Stimulated activated CD4-positive, alpha-beta T cell treated with anti-CD3 and anti-CD28 coated beads, Interleukin-2, amount 100 ng/mL, for 48 hours (primary cell): ENCODE results near the gene ADARB2.

ENCODE experiments used
- DNase-seq, 2 donors: peaks; one replicate each; pipeline ENCODE4 v3.0.0-alpha.2; 2020

ADARB2 gene

DNA sequence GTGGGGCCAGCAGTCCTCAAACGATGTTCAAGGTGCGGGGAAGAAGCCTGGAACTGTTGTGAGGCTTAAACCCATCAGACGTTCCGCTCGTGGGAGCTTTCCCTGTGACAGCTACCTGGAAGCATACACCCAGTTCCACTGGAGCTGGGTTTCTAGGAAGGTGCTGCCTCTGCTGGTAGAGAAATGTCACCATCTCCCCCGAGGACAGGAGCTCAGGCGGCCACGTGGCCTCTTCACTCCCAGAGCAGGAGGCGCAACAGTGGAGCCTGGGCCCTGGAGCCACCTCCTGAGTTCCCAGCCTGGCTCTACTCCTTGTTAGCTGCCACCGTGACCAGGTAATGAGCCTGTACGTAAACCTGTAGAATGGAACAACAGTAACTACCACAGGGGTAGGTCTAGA is 156.1 kb downstream of the ADARB2 start:
- no peak for DNase-seq

DNA sequence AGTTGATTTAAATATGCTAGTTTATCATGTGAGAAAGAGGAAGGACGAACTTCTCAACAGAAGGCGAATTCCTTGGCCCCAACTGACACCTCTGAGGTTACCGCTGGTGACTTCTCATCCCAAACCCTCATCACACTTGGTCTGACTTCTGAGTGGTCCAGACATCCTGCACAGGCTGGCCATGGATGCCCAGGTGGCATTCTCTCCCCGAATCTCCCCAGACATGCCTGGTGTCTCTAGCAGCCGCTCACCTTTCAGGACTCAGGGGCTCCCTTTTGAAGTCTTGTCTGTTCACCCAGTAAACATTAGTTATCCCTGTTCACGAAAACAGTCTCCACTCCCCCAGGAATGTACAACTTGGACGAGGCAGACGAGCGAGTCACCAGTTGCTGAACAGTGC is 157.7 kb downstream of the ADARB2 start:
- no peak for DNase-seq

DNA sequence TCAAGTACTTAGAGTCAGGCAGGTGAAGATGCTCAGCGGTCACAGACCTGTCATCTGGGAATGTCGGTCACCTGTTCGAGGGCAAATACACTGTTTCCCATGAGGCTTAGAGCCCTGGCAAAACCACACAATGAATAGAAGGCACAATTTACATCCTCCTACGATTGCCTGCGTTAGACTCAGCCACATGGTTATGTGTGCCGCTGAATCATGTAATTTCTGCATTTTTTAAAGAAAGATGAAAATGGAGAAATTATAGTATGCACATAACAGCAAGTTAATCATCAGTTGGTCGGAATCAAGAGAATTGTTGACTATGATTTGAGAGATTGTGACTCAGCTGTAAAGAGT is 158.2 kb downstream of the ADARB2 start:
- no peak for DNase-seq

DNA sequence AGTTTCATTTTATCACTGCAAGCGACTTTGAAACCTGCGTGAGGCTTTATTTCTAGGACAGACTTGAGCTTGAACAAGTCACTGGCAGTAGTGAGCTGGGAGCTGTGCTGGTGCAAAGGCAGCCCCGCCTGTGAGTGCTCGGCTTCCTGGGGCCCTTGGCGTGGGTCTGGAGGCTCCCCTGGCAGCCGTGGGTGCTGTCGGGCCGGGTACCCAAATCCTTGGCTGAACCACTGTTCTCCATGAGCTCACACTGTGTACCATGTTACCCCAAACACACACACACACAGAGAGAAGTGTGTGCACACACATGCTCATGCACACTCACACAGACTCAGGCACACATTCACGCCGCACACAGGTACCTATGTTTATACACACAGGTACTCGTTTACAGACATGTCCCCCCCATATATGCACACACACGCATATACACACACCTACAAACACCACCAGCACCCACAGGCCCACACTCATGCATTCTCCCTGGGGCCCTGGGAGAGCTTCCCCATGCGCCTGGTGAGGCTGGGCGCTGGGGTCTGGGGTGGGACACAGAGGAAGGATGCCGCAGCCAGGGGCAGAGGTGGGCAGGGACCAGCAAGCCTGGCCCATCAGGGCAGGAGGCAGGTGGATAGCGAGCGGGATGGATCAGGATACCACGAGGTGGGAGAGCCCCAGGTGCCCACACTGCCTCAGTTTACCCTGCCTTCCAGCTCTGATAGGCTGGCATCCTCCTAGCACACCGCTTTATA is 158.8 kb downstream of the ADARB2 start:
- no peak for DNase-seq

DNA sequence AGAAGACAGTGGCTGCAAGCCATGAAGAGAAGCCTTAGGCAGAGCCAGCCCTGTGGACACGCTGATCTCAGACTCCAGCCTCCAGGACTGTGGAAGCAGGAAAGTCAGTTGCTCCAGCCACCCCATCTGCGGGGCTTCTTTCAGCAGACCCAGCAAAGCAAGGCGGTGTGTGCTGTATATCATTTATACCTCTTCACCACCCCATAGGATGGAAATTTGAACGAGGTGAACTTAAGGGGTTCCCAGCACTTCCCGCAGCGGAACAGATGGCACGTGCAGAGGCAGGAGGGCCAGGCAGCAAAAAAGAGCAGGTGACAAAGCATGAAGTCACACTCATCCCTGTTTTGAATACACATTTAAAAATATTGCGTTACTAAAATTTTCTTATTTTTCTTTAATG is 159.4 kb downstream of the ADARB2 start:
- no peak for DNase-seq

DNA sequence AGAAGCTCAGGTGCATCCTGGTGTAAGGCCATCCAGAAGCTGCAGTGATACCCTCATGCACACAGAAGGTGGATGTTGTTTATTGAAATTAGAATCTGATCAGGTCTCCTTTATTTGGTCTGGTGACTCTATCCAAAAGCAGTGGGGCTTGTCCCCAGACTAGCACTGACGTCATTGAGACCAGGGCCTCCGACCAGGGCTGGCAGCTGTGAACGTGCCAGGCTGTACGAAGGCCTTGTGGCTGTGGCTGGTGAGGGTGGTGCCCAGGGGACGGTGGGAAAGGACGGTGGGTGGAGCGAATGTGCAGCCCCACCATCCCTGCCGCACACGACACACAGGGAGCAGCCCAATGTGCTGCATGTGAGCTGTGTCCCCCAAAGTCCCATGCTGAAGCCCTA is 160.0 kb downstream of the ADARB2 start:
- DNase-seq, result no peak

DNA sequence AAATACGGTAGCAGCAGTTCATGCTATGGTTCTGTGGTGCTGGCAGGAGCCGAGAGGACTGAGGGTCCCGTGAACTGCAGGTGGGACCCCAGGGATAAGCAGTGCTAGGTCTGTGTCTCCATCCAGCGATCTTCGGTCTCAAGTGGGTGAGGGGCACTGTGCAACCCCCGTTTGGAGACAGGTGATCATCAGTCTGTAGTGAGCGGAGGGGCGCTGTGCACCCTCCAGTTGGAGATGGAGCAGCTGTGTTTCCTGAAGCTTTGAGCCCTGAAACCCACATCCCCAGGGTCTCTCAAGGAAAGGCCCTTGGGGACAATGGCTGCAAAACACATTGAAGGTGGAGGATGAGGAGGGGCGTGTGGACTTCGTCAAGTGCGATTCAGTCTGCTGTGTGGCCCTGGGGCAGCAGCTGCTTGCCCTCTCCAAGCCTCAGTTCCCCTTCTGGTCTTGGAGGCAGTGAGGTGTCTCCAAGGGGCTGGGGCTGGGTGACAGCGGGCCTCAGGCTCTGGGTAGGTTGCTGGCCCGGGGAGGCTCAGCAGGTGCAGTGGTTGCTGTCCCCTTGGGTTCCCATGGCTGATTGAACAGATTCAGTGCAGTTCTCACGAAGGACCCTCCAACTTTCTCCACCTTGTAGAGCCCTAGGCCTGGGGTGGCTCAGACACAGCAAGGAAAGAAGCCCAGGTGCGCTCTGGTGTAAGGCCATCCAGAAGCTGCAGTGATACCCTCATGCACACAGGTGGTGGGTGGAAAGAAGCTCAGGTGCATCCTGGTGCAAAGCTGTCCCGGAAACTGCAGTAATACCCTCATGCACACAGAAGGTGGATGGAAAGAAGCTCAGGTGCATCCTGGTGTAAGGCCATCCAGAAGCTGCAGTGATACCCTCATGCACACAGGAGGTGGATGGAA is 160.6 kb downstream of the ADARB2 start:
- DNase-seq, result no peak

DNA sequence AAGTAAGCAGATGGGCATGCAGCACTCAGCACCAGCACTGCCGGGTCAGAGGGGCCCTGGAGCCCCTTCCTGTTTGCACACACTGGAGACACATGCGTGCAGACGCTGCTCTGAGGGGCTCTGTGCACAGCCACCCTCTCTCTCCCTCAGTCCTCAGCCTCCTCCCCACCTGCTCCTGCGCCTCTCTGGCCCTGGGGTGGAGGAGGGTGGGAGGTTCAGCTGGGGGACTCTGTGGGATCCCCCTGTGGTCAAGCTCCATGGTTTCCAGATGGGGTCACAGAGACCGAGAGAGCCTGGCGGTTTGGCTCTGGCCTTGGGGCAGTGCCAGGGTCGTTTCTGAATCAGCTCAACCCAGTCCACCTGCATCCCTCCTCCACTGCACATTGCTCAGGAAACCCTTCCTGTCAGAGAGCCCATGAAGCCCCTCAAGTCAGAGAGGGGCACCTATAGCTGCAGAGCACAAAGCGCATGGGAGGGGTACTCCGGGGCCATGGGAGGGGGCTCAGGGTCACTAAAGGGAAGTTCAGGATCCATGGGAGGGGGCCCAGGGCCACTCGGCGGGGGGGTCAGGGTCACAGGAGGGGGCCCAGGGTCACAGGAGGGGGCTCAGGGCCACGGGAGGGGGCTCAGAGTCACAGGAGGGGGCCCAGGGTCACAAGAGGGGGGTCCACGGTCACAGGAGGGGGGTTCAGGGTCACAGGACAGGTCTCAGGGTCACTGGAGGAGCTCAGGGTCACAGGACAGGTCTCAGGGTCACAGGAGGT is 161.7 kb downstream of the ADARB2 start:
- DNase-seq, result no peak

DNA sequence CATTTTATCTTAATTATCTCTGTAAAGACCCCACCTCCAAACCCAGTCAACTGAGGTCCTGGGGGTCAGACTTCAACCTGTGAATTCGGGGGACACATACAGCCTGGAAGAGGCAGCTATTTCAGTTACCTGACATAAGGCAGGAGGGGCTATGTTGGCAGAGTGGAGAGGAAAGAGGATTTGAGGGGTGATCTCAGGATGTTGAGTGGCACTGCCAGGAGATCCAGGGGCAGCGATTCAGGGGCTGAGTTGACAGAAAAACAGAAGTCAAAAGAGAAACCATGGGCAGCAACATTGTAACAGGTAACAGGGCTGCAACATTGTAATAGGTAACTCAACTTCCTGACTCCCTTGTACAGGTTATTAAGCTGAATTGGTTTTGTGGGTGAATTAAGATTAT is 162.6 kb downstream of the ADARB2 start:
- DNase-seq, result no peak

DNA sequence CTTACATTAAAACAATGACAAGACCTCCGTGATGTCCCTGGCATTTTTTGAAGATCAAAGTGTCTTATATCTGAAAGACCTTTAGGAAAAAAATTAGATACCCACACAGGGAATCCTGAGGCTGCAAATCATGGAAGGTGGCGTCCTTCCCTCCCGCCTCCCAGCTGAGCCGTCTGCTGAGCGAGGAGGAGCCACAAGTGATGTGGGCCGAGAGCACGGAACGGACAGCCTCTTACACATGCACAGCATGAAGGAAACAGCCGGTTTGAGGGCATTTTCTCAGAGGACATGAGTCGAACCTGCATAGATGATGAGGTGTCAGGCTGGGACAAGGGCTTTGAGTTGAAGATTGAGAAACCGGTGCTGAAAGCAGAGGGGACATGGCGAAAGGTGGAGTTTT is 163.3 kb downstream of the ADARB2 start:
- no peak for DNase-seq

DNA sequence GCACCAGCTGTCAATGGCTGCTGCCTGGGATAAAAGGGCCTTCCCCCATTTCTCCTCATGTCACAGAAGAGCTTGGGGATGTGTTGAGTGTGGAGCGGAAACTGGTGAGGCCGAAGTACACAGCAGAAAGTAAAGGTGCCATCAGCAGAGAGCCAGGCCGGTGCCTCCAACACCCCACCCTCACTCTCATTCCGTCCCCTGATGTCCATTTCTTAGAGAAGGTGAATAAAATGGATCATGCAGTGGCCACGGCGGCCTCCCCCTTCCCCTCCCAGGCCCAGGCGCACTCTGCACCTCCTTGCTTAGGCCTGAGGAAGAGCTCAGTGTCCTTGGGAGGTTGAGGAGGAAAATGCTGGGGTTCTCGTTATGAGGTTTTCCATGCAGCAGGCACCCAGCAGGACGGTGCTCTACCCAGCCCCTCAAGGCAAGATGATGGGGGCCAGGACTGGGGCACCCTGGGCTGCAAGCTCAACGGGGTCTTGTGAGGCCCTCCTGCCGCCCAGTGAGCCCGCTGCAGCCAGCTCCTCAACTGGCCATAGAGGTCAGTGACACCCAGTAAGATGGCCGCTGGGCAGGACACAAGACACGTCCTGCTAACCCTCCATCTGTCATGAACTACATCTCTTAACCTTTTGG is 163.9 kb downstream of the ADARB2 start:
- no peak for DNase-seq

DNA sequence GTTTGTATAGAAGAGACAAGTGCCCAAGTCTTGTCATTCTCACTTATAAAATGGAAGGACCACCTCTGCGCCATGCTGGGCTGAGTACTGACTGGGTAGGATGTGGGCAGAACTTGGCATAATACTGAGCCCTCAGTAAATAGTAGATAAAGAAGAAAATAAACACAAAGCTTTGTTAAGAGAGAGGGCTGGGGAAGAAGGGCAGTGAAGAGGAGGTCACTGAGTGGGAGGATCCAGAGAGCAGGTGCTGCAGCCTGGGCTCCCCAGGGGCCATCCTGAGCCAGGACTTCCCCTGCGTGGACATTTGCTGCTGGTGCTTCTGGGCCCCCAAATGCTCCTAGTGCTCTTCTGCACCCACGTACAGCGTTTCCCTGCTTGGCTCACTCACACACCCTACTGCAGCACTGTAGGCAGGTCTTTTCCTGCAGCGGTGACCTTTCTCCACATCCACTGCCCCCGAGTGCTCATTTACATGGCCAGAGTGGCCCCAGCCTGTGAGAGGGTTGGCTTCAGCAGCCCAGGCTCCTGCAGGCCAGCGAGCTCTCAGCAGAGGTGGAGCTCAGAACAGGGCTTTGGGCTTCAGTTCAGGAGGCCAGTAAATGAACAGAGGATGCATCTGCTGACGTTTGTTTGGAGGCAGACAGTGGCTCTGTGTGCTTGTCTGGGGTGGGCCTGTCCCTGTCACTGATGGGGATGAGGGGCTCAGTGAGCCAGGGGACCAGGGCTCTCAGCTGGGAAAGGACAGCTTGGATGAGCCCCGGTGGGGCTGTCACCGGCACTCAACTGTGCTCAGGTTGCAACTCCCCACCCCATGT is 164.6 kb downstream of the ADARB2 start:
- no peak for DNase-seq

DNA sequence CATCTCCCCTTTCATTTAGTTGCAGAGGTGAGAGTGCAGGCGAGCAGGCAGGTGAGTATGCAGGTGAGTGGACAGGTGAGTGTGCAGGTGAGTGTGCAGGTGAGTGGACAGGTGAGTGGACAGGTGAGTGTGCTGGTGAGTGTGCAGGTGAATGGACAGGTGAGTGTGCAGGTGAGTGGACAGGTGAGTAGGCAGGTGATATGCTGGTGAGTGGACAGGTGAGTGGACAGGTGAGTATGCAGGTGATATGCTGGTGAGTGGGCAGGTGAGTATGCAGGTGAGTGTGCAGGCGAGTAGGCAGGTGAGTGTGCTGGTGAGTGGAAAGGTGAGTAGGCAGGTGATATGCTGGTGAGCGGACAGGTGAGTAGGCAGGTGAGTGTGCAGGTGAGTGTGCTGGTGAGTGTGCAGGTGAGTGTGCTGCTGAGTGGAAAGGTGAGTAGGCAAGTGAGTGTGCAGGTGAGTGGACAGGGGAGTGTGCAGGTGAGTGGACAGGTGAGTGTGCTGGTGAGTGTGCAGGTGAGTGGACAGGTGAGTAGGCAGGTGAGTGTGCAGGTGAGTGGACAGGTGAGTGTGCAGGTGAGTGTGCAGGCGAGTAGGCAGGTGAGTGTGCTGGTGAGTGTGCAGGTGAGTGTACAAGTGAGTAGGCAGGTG is 165.6 kb downstream of the ADARB2 start:
- no peak for DNase-seq

DNA sequence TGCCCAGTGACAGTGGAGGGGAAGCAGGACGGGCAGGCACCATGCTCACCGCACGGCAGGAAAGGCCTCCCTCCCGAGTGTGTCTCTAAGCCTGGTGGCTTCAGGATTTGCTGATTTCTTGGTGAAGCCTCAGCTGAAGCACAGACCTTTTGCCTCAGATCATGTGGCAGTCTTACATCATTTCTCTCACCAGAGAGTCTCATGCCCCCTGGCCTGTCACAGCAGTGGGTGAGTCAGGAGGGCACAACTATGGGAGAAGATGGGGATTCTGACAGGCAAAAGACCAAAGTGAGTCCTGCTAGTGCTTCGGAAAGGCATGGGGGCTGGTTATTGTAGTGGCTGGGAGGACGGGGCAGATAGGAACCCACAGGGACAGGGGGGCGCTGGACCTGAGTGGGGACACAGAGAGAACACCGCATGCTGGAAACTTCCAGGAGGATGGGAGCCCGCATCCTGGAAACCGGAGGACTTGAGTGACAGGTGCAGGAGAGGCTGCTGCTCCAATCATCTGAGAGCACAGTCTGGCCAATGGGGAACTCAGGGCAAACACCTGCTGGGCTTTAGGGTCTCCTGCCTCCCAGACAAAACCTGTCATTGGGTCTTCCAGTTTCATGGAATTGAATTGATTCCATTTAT is 166.8 kb downstream of the ADARB2 start:
- no peak for DNase-seq

DNA sequence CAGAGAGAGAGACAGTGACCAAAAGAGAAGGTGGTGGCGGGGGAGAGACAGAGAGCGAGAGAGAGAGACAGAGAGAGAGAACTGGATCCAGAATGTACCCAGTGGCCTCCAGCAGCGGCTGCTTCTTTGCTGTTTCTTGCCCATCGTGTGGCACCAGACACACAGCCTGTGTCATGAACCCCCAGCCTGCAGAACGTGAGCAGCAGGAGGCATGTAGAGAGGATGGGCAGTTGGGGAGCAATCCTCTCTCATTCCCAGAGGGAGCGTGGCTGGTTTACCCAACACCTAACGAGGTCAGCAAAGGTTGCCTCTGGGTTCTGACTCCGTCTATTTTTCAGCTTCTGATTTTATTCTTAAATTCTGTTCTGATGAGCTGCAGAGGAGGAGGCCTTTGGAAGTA is 168.1 kb downstream of the ADARB2 start:
- no peak for DNase-seq

DNA sequence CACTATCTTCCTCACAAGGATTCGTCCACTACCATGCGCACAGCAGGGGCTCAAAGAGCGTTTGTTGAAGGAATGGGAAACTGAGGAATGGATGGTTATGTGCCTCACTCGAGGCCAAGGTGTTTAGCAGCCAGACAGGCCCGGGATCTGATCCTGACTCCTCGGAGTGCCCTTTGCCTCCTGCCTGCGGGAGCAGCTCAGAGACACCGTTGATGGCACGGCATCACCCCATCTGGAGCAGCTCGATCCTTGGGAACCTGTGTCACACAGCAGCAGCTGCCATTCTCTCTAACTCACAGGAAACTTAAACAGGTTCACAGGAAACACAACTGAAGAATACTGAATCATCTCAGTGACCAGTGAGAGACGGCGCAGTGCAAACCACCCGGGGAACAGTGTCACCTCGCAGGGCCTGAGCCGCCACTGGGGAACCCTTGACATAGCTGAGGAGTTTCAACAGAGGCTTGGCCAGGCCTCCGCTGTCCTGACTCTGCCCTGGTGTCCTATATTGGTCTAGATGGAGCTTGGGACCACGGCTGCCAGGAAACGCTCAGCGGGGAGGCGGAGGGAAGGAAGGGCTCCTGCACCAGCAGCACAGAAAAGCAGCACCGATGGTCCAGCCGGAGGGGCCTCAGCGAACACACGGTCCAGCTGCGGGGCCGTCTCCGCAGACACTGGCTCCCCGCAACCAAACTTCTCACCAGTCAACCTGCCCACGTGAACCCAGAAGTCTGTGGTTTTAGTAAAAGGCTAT is 169.4 kb downstream of the ADARB2 start:
- DNase-seq, result no peak

DNA sequence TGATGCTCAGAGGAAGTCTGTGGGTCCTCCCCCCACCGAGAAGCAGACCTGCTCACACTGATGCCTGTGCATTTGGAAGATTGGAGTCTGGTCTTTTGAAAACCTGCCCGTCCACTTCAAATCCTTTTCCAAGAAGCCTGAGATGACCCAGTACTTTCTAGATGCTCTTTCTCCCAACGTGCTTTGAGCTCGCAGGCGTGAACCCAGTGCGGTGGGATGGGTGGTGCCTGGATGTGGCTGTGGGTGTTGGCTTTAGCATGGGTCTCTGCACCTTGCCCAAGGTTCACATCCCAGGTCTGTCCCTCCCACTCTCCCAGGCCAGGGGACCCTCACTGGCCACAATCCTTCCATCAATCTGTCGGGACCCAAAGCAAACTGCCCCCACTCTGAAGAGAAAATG is 170.2 kb downstream of the ADARB2 start:
- DNase-seq, result no peak

DNA sequence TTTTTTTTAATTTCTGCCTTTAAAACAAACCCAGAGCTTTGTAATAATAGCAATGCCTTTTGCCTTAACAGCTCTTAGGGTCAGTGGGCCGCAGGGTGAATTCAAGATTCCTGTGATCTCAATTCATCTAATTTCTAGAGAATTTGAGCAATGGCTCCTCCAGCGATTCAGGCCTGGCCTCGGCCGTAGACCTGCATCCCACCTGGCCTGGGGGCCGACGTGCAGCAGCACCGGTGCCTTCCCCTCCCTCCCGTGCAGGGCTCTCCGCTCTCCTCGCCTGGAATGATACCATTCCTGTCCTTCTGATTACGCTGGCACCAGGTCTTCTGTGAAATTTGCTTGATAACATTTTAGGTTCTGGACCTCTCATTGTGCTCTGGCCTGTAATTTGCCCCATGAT is 172.5 kb downstream of the ADARB2 start:
- DNase-seq, result no peak

DNA sequence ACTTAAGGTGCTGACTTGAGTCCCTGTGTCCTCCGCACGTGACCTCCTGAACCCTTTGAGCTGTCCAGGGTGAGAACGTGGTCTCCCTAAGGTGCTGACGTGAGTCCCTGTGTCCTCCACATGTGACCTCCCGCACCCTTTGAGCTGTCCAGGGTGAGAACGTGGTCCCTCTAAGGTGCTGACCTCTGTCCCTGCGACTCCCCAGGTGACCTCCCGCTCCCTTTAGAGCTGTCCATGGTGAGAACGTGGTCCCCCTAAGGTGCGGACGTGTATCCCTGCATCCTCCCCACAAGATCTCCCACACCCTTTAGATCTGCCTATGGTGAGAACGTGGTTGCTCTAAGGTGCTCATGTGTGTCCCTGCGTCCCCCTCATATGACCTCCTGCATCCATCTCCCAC is 174.3 kb downstream of the ADARB2 start:
- no peak for DNase-seq

DNA sequence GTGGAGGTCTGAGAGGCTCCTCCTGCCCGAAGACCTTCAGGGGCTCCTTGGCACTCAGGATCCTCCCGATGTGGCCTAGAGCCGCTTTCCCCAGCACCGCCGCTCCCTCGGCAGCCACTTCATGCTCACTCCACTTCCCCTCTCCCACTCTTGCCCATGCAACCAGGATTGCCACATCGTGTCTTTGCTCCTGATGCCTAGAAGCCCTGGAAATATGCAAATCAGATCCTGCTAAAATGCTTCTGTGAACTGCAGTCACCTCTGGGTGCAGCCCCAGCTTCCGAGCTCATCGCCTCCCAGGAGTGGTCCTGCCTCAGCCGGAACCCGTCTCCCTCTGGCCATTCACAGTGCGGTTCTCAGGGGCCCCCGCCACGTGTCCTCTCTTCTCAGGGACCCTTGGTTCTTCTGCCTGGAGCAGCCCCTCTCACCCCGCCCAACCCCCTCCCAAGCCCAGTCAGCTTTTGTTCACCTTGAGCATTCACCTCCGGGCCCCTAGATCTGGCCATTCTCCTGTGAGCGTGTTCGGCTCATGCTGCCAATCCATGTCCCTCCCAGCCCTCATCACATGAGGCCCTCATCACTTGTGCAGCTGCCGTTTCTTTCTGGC is 175.5 kb downstream of the ADARB2 start:
- no peak for DNase-seq
